Large intestine (tissue), 3 donors: ENCODE data around the gene CDH12. TPM values are rescaled to one million over a fixed set of nuclear protein-coding genes. Genes with fewer than 3 reads are reported as not detected.
"Not testable (repeated sequence)": the region's sequence is repeated elsewhere in the genome, so short reads cannot be mapped to it uniquely, and the experiment has no call there.

Experiments used
- DNase-seq, 2 donors: peaks; one replicate each; pipeline versions ENCODE4 v3.0.0 to v3.0.0-alpha.2; 2013
- H3K27ac ChIP-seq: one replicate; pipeline ENCODE4 v1.5.1; 2013; ENCODE audit warnings: low read length
- H3K27me3 ChIP-seq: 2 replicates; pipeline ENCODE4 v1.6.1; 2013; ENCODE audit warnings: low read length; ENCODE audit not compliant: control insufficient read depth, insufficient read depth
- H3K36me3 ChIP-seq: 2 replicates; pipeline ENCODE4 v1.6.1; 2013; ENCODE audit warnings: low read length; ENCODE audit not compliant: control insufficient read depth, insufficient read depth
- H3K4me1 ChIP-seq: one replicate; pipeline ENCODE4 v1.6.1; 2013; ENCODE audit warnings: low read length; ENCODE audit not compliant: control insufficient read depth, insufficient read depth
- H3K4me3 ChIP-seq: one replicate; pipeline ENCODE4 v1.5.1; 2013; ENCODE audit warnings: low read length
- H3K9me3 ChIP-seq: one replicate; pipeline ENCODE4 v1.6.1; 2013; ENCODE audit warnings: mild to moderate bottlenecking, low read depth, low read length, moderate library complexity; ENCODE audit not compliant: control insufficient read depth
- WGBS: methylation state at CpG from one replicate; pipeline ENCODE4 v1.1.5; 2013; ENCODE audit warnings: low lambda C conversion rate; ENCODE audit not compliant: insufficient coverage; 5-methylcytosine and 5-hydroxymethylcytosine counted together
- polyA plus RNA-seq: library from polyadenylated mRNA; unstranded; fragments of 120-200 nt; gene quantifications from one replicate; pipeline ENCODE4 v1.2.1, GENCODE V29; 2013

CDH12 gene
- polyA plus RNA-seq, 1 donor: 1.1 TPM

DNA sequence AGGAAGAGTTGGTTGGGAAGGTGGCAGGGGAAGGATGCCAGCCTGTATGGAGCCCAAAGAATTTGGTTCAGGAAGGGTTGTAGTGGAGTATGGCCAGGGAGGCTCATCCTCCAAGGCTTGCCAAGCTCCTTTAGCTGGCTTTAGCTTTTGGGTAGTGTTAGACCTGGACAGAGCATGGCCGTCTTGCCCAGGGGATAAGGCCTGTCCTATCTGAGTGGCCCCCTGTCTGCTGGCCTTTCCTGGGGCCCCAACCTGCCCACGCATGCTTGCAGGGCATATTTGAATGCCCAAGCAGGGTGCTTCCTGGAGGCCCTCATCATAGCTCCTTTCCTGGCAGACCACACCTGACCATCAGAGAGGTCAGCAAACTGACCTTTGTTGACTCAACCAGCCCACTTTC lies 227.7 kb downstream of the CDH12 start:
- no peaks in the 10 kb centered on the region for H3K9me3 ChIP-seq
- no peak overlapping the region for H3K27ac ChIP-seq
- no peak for DNase-seq
- WGBS: no CpG with 5 or more reads among the region's 2 CpGs
- no peaks in the 10 kb centered on the region for H3K27me3 ChIP-seq
- no peaks in the 10 kb centered on the region for H3K4me1 ChIP-seq
- H3K4me3 ChIP-seq: no peak overlapping the region
- H3K36me3 ChIP-seq: no peaks in the 10 kb centered on the region

DNA sequence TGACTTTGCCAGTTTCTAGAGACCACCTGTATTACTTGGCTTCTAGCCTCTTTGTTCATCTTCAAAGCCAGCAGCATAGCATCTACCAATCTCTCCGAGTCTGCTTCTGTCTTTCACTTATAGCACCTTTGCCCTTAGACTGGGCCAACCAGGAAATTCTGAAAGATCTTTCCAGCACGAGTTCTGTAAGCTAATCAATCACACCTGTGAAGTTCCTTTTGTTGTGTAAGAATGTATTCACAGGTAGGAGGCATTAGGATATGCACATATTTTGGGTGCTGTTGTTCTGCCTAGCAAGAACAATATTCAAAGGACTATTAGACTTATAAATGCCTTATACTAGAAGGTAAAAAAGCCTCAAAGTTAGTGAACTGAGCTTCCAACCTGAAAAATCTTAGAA lies 232.1 kb downstream of the CDH12 start:
- H3K27me3 ChIP-seq: no peaks in the 10 kb centered on the region
- DNase-seq: no peak
- H3K9me3 ChIP-seq: no peaks in the 10 kb centered on the region
- no peaks in the 10 kb centered on the region for H3K4me1 ChIP-seq
- no peaks in the 10 kb centered on the region for H3K36me3 ChIP-seq
- no peak overlapping the region for H3K4me3 ChIP-seq
- H3K27ac ChIP-seq: no peak overlapping the region
- no CpG with 5 or more reads among the region's 2 CpGs for WGBS

DNA sequence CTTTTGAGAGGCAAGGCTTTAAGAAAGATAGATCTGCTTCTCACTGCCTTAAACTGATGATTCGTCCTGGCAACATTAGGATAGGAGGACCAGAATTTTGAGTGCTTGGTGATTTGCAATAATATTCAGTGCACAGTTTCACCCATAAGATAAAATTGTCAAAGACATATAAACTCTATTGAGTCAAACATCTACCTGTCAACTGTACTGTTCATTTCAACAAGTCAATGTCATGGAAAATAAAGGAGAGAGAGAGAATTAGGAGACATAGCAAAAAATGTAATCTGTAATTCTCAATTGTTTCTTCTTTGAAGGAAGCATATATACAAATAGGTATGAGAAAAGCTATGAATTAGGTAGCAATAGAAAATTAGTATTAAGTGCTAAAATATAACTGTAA lies 237.2 kb downstream of the CDH12 start:
- Histone ChIP-seq H3K27me3 (no peaks in the 10 kb centered on the region), H3K36me3 (no peaks in the 10 kb centered on the region), H3K4me3 (no peak overlapping the region), H3K9me3 (no peaks in the 10 kb centered on the region), H3K4me1 (no peaks in the 10 kb centered on the region), H3K27ac (no peak overlapping the region)
- WGBS: 67% methylated on average over 1 of the region's 1 CpG
- no peak for DNase-seq

DNA sequence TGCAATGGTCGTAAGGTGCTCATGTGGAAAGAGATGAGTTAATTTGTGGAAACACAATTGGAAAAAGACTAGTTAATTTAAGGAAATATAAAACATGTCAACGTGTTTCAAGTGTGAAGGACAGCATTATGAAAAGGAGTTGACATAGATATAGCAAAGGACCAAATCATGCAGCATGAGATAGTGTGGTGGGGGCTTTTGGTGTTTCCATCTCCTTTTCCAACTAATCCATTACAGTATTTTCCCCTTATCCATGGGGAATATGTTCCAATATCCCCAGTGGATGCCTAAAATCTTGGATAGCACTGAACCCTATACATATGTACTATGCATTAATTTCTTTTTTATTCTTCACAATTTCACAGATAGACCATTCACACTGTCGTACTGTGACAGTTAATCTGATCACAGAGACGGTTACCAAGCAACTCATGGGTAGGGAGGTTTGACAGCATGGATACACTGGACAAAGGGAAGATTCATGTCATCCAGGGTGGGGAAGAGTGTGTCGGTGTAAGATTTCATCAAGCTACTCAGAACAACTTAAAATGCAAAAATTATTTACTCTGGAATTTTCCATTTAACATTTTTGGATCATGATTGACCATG lies 238.6 kb downstream of the CDH12 start:
- no peak overlapping the region for H3K27ac ChIP-seq
- no peaks in the 10 kb centered on the region for H3K27me3 ChIP-seq
- H3K9me3 ChIP-seq: no peaks in the 10 kb centered on the region
- WGBS: 81% methylated on average over 3 of the region's 5 CpGs
- H3K4me3 ChIP-seq: no peak overlapping the region
- no peaks in the 10 kb centered on the region for H3K36me3 ChIP-seq
- DNase-seq: no peak
- H3K4me1 ChIP-seq: no peaks in the 10 kb centered on the region

DNA sequence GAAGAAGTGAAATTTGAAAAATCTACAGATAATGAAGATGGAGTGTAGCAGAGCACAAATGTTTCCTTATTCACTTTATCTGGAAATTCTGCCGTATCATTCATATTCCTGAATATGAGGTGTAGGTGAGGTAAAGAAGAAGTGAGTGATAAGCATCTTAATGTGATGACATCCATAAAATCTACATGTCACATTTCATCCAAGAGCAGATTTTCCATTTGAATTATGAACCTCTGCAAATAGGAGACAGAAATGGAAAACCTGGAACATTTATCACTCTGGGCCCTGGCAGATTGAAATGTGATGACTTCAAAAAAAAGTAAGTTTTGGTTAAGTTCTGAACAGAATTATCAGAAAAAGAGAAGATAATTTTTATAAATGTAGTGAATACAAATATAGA lies 240.2 kb downstream of the CDH12 start:
- Histone ChIP-seq H3K9me3 (no peaks in the 10 kb centered on the region), H3K4me3 (no peak overlapping the region), H3K27me3 (no peaks in the 10 kb centered on the region), H3K4me1 (no peaks in the 10 kb centered on the region), H3K36me3 (no peaks in the 10 kb centered on the region), H3K27ac (no peak overlapping the region)
- WGBS: 80% methylated on average over 1 of the region's 1 CpG
- no peak for DNase-seq

DNA sequence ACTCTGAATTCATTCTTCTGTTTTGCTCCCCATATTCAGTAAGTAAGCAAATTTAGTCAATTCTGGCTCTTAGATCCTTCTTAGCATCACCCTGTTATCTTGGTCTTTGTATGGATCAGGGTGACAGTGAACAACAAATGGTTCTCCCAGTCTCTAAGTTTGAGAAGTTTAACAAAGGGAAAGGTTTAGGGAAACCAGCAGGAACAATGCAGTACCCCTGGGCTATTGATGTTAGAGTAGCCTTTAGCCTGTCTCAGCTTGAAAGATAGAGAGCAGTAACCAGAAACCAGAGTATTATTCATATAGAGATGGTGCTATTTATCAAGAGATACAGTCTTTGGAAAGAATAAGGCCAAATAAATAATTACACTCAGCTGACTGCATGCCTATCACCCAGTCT lies 241.8 kb downstream of the CDH12 start:
- no peaks in the 10 kb centered on the region for H3K27me3 ChIP-seq
- no peak overlapping the region for H3K27ac ChIP-seq
- no peak overlapping the region for H3K4me3 ChIP-seq
- H3K9me3 ChIP-seq: no peaks in the 10 kb centered on the region
- no peak for DNase-seq
- no peaks in the 10 kb centered on the region for H3K4me1 ChIP-seq
- H3K36me3 ChIP-seq: no peaks in the 10 kb centered on the region

DNA sequence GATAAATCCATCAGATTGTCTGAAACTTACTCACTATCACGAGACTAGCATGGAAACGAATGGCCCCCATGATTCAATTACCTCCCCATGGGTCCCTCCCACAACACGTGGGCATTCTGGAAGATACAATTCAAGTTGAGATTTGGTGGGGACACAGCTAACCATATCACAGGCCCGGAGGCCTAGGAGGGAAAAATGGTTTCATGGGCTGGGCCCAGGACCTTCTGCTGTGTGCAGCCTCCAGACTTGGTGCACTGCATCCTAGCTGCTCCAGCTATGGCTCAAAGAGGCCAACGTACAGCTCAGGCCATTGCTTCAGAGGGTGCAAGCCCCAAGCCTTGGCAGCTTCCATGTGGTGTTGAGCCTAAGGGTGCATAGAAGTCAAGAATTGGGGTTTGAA lies 245.6 kb downstream of the CDH12 start:
- H3K4me3 ChIP-seq, H3K27ac ChIP-seq, H3K27me3 ChIP-seq, H3K36me3 ChIP-seq, DNase-seq, H3K9me3 ChIP-seq, H3K4me1 ChIP-seq: not testable (repeated sequence)
- WGBS: no CpG with 5 or more reads among the region's 5 CpGs

DNA sequence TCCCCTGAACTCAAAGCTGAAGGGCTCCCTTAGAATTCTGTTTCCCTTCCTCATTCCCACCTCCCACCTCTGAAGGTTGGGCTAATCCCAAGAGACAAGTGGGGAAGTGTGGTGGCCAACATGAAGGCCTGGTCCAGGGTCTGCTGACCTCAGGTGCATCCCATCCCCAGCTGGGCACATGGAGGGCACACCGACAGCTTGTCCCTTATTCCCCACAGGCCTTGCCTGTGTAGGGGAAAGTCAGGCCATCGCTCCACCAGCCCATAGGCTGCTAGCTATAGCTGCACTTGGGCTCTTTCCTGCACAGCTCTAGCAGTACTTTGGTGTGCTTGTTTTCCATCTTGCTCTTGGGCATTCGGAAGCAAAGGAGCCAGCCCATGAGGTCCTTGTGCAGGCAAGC lies 247.7 kb downstream of the CDH12 start:
- no CpG with 5 or more reads among the region's 3 CpGs for WGBS

DNA sequence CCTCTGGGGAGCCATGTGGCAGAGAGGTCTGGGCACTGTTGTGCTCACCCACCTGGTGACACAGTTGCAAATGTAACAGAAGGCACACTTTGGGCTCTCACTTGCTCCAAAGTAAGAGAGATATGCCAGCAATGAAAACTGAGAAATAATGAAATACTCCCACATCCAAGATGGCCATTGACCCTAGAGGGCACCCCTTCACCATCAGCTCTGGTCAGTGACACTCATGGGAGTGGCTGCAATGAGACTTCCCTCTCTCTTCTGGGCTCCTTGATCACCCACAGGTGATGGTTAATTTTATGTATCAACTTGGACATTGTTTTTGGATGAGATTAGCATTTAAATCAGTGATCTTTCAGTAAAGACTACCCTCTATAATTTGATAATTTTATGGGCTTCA lies 248.4 kb downstream of the CDH12 start:
- no peak for DNase-seq
- no peaks in the 10 kb centered on the region for H3K9me3 ChIP-seq
- H3K27ac ChIP-seq: no peak overlapping the region
- no peaks in the 10 kb centered on the region for H3K27me3 ChIP-seq
- H3K4me1 ChIP-seq: no peaks in the 10 kb centered on the region
- no peak overlapping the region for H3K4me3 ChIP-seq
- no peaks in the 10 kb centered on the region for H3K36me3 ChIP-seq

More for the DNA sequence above, 247.7 kb downstream of the CDH12 start:
- H3K27ac ChIP-seq: no peak overlapping the region
- no peaks in the 10 kb centered on the region for H3K27me3 ChIP-seq
- H3K4me3 ChIP-seq: no peak overlapping the region
- no peak for DNase-seq
- H3K36me3 ChIP-seq: no peaks in the 10 kb centered on the region
- H3K4me1 ChIP-seq: no peaks in the 10 kb centered on the region
- no peaks in the 10 kb centered on the region for H3K9me3 ChIP-seq

DNA sequence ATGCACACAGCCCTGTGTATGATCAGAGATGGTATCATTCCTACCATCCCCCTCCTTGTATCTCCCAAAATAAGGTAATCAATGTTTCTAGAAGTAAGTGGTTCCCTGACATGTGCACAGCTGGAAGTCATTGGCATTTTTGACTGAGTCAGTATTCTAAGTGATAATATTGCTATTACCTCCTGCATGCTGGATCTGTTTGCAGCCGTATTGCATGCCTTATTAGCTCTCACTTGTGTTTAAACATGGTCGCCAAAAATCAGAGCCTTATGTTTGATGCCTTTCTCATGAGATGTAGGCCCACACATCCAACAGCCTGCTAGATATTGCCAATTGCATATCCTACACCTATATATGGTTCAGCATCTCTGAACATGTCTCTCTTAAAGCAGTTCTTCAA lies 254.3 kb downstream of the CDH12 start:
- no peaks in the 10 kb centered on the region for H3K27me3 ChIP-seq
- H3K36me3 ChIP-seq: no peaks in the 10 kb centered on the region
- H3K27ac ChIP-seq: no peak overlapping the region
- DNase-seq: no peak
- WGBS: no CpG with 5 or more reads among the region's 2 CpGs
- H3K4me1 ChIP-seq: no peaks in the 10 kb centered on the region
- no peak overlapping the region for H3K4me3 ChIP-seq
- no peaks in the 10 kb centered on the region for H3K9me3 ChIP-seq

DNA sequence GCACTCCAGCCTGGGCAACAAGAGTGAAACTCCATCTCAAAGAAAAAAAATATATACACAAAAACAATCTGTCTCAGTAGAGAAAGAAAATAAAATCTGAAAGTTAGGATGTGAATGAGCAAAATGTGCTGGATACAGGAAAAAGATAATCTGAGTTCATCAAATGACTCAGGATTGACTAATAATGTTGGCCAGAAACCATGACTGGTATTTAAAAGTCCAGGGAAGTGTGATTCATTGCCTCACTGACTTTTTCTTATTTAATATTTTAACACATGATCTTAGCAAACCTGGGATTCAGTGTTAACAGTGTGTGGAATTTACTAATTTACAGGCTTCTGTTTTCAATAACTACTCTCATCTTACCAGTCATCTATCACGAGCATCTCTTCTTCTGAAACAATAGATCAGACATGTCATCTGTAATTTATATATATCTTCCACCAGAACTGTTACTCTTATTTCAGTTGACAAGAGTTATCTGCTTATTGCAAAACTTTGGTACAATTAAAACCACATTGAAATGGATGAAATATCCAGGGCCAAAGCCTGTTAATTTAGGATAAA lies 256.7 kb downstream of the CDH12 start:
- Histone ChIP-seq H3K36me3 (no peaks in the 10 kb centered on the region), H3K27me3 (no peaks in the 10 kb centered on the region), H3K9me3 (no peaks in the 10 kb centered on the region), H3K4me3 (no peak overlapping the region), H3K4me1 (no peaks in the 10 kb centered on the region), H3K27ac (no peak overlapping the region)
- DNase-seq: no peak
- no CpG with 5 or more reads among the region's 1 CpG for WGBS
